Placental epithelial cell (primary cell): Measurements from ENCODE around the gene RAB39A. TPM values are rescaled to one million over a fixed set of nuclear protein-coding genes. Genes with fewer than 3 reads are reported as not detected.

Experiments used
- total RNA-seq: library from RNA; depleted of rRNA; stranded (reverse); fragments of >200 nt; gene quantifications from 2 replicates; pipeline ENCODE4 v1.2.3, GENCODE V29; 2012

RAB39A gene
- total RNA-seq, result 0.11 and 0.39 TPM in 2 replicates

GRCh38 chr11:107928046-107928766 lies at the start of gene RAB39A:
TSS of gene RAB39A (plus strand) at chr11:107928448. CDS start at chr11:107928569, 121 bp downstream.

GRCh38 chr11:108008656-108009496 lies 80.6 kb downstream of the RAB39A start, which contains the start of gene CUL5:
TSS of gene CUL5 (plus strand) at chr11:108008898. CDS start at chr11:108009349, 451 bp downstream.

Other genes with a start within 250 kb of the RAB39A start
- gene SLN, start 216.4 kb upstream of the RAB39A start, total RNA-seq, result not detected in 2 replicates
- gene SLC35F2, start 69.7 kb upstream of the RAB39A start, total RNA-seq, result 51.8 and 69.4 TPM in 2 replicates
- gene CUL5, start 80.5 kb downstream of the RAB39A start, total RNA-seq, result 36.9 and 41.2 TPM in 2 replicates
- gene ACAT1, start 193.1 kb downstream of the RAB39A start, total RNA-seq, result 21.6 and 45.5 TPM in 2 replicates